Measurements from ENCODE around the gene HM13. TPM values are rescaled to one million over a fixed set of nuclear protein-coding genes. Genes with fewer than 3 reads are reported as not detected.

HM13 gene
- total and polyA plus RNA-seq, 2 of the 13 experiments (the other 11 are each of a cell fraction or from before 2014, with no cell fraction given): 118 to 243 TPM

DNA sequence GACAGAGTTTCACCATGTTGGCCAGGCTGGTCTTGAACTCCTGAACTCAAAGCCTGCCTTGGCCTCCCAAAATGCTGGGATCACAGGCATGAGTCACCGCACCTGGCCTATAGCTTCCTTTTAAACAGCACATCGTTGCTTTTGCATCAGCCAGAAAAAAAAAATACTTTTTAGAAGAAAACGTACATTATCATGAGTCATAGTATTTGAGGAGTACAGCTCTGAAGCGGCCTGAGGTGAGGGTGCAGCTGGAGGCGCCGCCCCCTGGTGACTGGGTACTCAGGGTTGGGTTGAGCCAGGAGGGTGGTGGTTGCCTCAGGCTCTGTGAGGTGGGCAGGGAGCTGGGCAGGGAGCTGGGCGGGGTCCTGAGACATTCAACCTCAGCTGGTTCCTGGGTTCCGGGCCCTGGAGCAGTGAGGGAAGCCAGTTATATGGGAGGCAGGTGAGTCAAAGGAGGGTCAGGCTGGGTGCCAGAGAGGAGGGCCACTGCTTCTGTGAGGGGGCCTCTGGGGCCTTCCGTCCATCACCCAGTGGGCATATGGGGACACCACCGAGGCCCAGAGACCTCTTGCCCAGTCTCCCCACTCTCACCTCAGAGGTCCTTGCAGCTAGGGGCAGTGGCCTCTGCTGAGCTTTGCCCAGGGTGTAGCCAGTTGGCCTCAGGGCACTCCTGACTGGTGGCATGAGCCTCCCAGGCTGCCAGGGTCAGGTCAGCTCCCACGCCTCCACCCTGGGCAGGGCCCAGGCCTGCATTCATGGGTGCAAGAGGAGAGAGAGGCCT lies 79.2 kb downstream of the HM13 start (continued):
- TF ChIP-seq ZNF724P (CRISPR knock-in tag; IDR thresholded peaks at IDR 0.05; ENCODE audit: borderline replicate concordance) (0 out of 2 replicates have a peak, but pooled peaks have one; percentile 66), XRCC5 (optimal IDR thresholded peaks at IDR 0.05; ENCODE audit: low read length) (peak; percentile 87), ZNF44 (CRISPR knock-in tag; IDR thresholded peaks at IDR 0.05) (0 out of 2 replicates have a peak, but pooled peaks have one; percentile 26), ZNF138 (CRISPR knock-in tag; IDR thresholded peaks at IDR 0.05; ENCODE audit: low read depth) (no peak), ZNF768 (CRISPR knock-in tag; IDR thresholded peaks at IDR 0.05) (0 out of 2 replicates have a peak, but pooled peaks have one; percentile 5), ZNF841 (CRISPR knock-in tag; IDR thresholded peaks at IDR 0.05; ENCODE audit: borderline replicate concordance) (no peak), EHMT2 (IDR thresholded peaks at IDR 0.05; ENCODE audit: borderline replicate concordance, low read depth, low read length) (no peak), FOXC1 (CRISPR knock-in tag; IDR thresholded peaks at IDR 0.05; ENCODE audit: borderline replicate concordance) (no peak), POLR2G (IDR thresholded peaks at IDR 0.05; ENCODE audit: low read depth, low read length) (peak; percentile 57; the same call in 1 of the 2 replicates), NFIC (IDR thresholded peaks at IDR 0.05; ENCODE audit: low read length) (no peak), XBP1 (CRISPR knock-in tag; IDR thresholded peaks at IDR 0.05) (no peak), TOE1 (CRISPR knock-in tag; IDR thresholded peaks at IDR 0.05) (no peak), CENPT (CRISPR knock-in tag; IDR thresholded peaks at IDR 0.05; ENCODE audit: low read depth) (no peak), ZNF598 (CRISPR knock-in tag; IDR thresholded peaks at IDR 0.05; ENCODE audit: borderline replicate concordance) (0 out of 2 replicates have a peak, but pooled peaks have one; percentile 45), ZNF33B (CRISPR knock-in tag; IDR thresholded peaks at IDR 0.05) (no peak), PRPF4 (IDR thresholded peaks at IDR 0.05; ENCODE audit: low read depth, low read length, poor library complexity, severe bottlenecking) (no peak), SRSF9 (IDR thresholded peaks at IDR 0.05; ENCODE audit: borderline replicate concordance, insufficient read depth, low read depth, low read length, poor library complexity, severe bottlenecking) (no peak)
- TF ChIP-seq, protein P1, sequence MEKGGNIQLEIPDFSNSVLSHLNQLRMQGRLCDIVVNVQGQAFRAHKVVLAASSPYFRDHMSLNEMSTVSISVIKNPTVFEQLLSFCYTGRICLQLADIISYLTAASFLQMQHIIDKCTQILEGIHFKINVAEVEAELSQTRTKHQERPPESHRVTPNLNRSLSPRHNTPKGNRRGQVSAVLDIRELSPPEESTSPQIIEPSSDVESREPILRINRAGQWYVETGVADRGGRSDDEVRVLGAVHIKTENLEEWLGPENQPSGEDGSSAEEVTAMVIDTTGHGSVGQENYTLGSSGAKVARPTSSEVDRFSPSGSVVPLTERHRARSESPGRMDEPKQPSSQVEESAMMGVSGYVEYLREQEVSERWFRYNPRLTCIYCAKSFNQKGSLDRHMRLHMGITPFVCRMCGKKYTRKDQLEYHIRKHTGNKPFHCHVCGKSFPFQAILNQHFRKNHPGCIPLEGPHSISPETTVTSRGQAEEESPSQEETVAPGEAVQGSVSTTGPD (CRISPR knock-in tag; IDR thresholded peaks at IDR 0.05): no peak
- TF ChIP-seq, protein P2, sequence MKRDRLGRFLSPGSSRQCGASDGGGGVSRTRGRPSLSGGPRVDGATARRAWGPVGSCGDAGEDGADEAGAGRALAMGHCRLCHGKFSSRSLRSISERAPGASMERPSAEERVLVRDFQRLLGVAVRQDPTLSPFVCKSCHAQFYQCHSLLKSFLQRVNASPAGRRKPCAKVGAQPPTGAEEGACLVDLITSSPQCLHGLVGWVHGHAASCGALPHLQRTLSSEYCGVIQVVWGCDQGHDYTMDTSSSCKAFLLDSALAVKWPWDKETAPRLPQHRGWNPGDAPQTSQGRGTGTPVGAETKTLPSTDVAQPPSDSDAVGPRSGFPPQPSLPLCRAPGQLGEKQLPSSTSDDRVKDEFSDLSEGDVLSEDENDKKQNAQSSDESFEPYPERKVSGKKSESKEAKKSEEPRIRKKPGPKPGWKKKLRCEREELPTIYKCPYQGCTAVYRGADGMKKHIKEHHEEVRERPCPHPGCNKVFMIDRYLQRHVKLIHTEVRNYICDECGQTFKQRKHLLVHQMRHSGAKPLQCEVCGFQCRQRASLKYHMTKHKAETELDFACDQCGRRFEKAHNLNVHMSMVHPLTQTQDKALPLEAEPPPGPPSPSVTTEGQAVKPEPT (CRISPR knock-in tag; IDR thresholded peaks at IDR 0.05; ENCODE audit: low read depth): no peak
- TF ChIP-seq, protein P3, sequence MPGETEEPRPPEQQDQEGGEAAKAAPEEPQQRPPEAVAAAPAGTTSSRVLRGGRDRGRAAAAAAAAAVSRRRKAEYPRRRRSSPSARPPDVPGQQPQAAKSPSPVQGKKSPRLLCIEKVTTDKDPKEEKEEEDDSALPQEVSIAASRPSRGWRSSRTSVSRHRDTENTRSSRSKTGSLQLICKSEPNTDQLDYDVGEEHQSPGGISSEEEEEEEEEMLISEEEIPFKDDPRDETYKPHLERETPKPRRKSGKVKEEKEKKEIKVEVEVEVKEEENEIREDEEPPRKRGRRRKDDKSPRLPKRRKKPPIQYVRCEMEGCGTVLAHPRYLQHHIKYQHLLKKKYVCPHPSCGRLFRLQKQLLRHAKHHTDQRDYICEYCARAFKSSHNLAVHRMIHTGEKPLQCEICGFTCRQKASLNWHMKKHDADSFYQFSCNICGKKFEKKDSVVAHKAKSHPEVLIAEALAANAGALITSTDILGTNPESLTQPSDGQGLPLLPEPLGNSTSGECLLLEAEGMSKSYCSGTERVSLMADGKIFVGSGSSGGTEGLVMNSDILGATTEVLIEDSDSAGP (CRISPR knock-in tag; IDR thresholded peaks at IDR 0.05; ENCODE audit: borderline replicate concordance): no peak; the same call in 1 of the 2 replicates
- TF ChIP-seq, protein P4, sequence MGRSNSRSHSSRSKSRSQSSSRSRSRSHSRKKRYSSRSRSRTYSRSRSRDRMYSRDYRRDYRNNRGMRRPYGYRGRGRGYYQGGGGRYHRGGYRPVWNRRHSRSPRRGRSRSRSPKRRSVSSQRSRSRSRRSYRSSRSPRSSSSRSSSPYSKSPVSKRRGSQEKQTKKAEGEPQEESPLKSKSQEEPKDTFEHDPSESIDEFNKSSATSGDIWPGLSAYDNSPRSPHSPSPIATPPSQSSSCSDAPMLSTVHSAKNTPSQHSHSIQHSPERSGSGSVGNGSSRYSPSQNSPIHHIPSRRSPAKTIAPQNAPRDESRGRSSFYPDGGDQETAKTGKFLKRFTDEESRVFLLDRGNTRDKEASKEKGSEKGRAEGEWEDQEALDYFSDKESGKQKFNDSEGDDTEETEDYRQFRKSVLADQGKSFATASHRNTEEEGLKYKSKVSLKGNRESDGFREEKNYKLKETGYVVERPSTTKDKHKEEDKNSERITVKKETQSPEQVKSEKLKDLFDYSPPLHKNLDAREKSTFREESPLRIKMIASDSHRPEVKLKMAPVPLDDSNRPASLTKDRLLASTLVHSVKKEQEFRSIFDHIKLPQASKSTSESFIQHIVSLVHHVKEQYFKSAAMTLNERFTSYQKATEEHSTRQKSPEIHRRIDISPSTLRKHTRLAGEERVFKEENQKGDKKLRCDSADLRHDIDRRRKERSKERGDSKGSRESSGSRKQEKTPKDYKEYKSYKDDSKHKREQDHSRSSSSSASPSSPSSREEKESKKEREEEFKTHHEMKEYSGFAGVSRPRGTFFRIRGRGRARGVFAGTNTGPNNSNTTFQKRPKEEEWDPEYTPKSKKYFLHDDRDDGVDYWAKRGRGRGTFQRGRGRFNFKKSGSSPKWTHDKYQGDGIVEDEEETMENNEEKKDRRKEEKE (IDR thresholded peaks at IDR 0.05): no peak

Measured in HepG2 (cell line).